ENCODE data around the gene HEXIM2.

DNA sequence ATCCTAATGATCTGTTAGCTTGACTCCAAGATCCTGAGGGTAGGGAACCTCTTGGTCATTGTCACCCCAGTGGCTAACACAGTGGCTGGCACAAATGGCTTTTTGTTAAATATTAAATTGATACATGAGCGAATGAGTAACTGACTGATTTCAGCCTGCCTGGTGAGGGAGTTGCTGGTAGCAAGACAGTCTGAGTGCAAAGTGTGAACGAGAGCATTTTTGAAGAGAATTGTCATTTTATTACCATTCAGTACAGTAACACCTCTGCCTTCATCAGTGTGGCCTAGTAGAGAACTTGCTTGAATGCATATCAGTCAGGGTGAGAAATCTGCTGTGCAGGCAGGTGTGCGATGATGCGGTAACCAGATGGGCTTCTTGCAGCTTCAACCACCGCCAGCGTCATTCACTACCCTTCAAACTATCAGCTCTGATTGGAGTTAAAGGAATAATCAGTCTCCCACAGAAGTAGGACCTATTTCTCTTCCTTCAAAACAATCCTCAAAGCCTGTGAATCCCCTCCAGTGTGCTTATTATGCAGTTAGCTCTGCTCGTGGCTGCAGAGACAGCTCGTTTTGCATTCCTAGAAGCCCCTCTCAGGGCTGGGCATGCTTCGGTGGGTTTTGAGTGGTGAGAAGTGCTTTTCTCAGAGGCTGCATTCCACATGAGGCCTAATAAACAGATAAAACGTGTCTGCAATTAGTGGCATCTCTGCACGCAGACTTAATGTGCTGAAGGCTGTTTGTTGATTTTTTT is 29.0 kb downstream of the HEXIM2 start:
- TF ChIP-seq TAF1 (IDR thresholded peaks at IDR 0.05; ENCODE audit: borderline replicate concordance, insufficient read depth, low read length): no peak
- TF ChIP-seq, protein P1, sequence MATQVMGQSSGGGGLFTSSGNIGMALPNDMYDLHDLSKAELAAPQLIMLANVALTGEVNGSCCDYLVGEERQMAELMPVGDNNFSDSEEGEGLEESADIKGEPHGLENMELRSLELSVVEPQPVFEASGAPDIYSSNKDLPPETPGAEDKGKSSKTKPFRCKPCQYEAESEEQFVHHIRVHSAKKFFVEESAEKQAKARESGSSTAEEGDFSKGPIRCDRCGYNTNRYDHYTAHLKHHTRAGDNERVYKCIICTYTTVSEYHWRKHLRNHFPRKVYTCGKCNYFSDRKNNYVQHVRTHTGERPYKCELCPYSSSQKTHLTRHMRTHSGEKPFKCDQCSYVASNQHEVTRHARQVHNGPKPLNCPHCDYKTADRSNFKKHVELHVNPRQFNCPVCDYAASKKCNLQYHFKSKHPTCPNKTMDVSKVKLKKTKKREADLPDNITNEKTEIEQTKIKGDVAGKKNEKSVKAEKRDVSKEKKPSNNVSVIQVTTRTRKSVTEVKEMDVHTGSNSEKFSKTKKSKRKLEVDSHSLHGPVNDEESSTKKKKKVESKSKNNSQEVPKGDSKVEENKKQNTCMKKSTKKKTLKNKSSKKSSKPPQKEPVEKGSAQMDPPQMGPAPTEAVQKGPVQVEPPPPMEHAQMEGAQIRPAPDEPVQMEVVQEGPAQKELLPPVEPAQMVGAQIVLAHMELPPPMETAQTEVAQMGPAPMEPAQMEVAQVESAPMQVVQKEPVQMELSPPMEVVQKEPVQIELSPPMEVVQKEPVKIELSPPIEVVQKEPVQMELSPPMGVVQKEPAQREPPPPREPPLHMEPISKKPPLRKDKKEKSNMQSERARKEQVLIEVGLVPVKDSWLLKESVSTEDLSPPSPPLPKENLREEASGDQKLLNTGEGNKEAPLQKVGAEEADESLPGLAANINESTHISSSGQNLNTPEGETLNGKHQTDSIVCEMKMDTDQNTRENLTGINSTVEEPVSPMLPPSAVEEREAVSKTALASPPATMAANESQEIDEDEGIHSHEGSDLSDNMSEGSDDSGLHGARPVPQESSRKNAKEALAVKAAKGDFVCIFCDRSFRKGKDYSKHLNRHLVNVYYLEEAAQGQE (IDR thresholded peaks at IDR 0.05; ENCODE audit: insufficient read depth in 1 of 2, low read depth in 2 of 2, low read length in 2 of 2): no peak
